KOPT-K1 (cell line): ENCODE data around the gene SRL.

Source experiments
- H3K27ac ChIP-seq: fragments of 200-600 bp; sonication (generic); 2 replicates; pipeline ENCODE4 v1.5.1; 2016; ENCODE audit warnings: antibody characterized with exemption, mild to moderate bottlenecking, low read depth, low read length; ENCODE audit not compliant: poor library complexity, severe bottlenecking
- H3K36me3 ChIP-seq: fragments of 200-600 bp; sonication (generic); 2 replicates; pipeline ENCODE4 v1.5.1; 2017; ENCODE audit warnings: antibody characterized with exemption, mild to moderate bottlenecking, low read length, moderate library complexity; ENCODE audit not compliant: insufficient read depth
- H3K9me3 ChIP-seq: fragments of 200-600 bp; sonication (generic); 2 replicates; pipeline ENCODE4 v1.5.1; 2017; ENCODE audit warnings: antibody characterized with exemption, low read length, mild to moderate bottlenecking; ENCODE audit not compliant: insufficient read depth, poor library complexity, severe bottlenecking

The SRL gene

GRCh38 chr16:4204521-4204920 lies 37.4 kb downstream of the SRL start:
- Histone ChIP-seq H3K36me3 (no peaks in the 10 kb centered on the region), H3K9me3 (no peaks in the 10 kb centered on the region), H3K27ac (no peak overlapping the region)

- Histone ChIP-seq H3K36me3 (no peaks in the 10 kb centered on the region), H3K9me3 (no peaks in the 10 kb centered on the region), H3K27ac (no peak overlapping the region)
These were observed 38.1 kb downstream of the SRL start for GRCh38 chr16:4203748-4204147.

- no peaks in the 10 kb centered on the region for H3K36me3 ChIP-seq
- no peak overlapping the region for H3K27ac ChIP-seq
- no peaks in the 10 kb centered on the region for H3K9me3 ChIP-seq
These were observed 39.1 kb downstream of the SRL start for GRCh38 chr16:4202615-4203345.

GRCh38 chr16:4200781-4201137 lies 41.1 kb downstream of the SRL start:
- no peaks in the 10 kb centered on the region for H3K9me3 ChIP-seq
- H3K36me3 ChIP-seq, result no peaks in the 10 kb centered on the region
- H3K27ac ChIP-seq, result no peak overlapping the region

GRCh38 chr16:4200000-4200780 lies 41.7 kb downstream of the SRL start:
- H3K27ac ChIP-seq, result no peak overlapping the region
- H3K9me3 ChIP-seq, result no peaks in the 10 kb centered on the region
- no peaks in the 10 kb centered on the region for H3K36me3 ChIP-seq

- H3K9me3 ChIP-seq, result no peaks in the 10 kb centered on the region
- no peak overlapping the region for H3K27ac ChIP-seq
- no peaks in the 10 kb centered on the region for H3K36me3 ChIP-seq
These were observed 43.1 kb downstream of the SRL start for GRCh38 chr16:4198816-4199215.

GRCh38 chr16:4194661-4195060 lies 47.2 kb downstream of the SRL start:
- Histone ChIP-seq H3K27ac (no peak overlapping the region), H3K9me3 (no peaks in the 10 kb centered on the region), H3K36me3 (no peaks in the 10 kb centered on the region)

- Histone ChIP-seq H3K9me3 (no peaks in the 10 kb centered on the region), H3K27ac (no peak overlapping the region), H3K36me3 (no peaks in the 10 kb centered on the region)
These were observed 48.0 kb downstream of the SRL start for GRCh38 chr16:4193920-4194319.

GRCh38 chr16:4192206-4192605 lies 49.7 kb downstream of the SRL start:
- H3K9me3 ChIP-seq, result no peaks in the 10 kb centered on the region
- H3K36me3 ChIP-seq, result no peaks in the 10 kb centered on the region
- no peak overlapping the region for H3K27ac ChIP-seq

GRCh38 chr16:4190712-4191333 lies 51.1 kb downstream of the SRL start:
- Histone ChIP-seq H3K27ac (no peak overlapping the region), H3K9me3 (no peaks in the 10 kb centered on the region)

GRCh38 chr16:4190086-4190485 lies 51.8 kb downstream of the SRL start:
- no peaks in the 10 kb centered on the region for H3K36me3 ChIP-seq
- no peaks in the 10 kb centered on the region for H3K9me3 ChIP-seq
- H3K27ac ChIP-seq, result no peak overlapping the region

More at GRCh38 chr16:4190712-4191333, 51.1 kb downstream of the SRL start:
- H3K36me3 ChIP-seq, result no peaks in the 10 kb centered on the region

GRCh38 chr16:4184038-4184702 lies 57.7 kb downstream of the SRL start:
- Histone ChIP-seq H3K36me3 (no peaks in the 10 kb centered on the region), H3K9me3 (no peaks in the 10 kb centered on the region), H3K27ac (no peak overlapping the region)

GRCh38 chr16:4183237-4184037 lies 58.4 kb downstream of the SRL start:
- no peaks in the 10 kb centered on the region for H3K9me3 ChIP-seq
- no peaks in the 10 kb centered on the region for H3K36me3 ChIP-seq
- no peak overlapping the region for H3K27ac ChIP-seq

GRCh38 chr16:4182581-4183236 lies 59.2 kb downstream of the SRL start:
- no peak overlapping the region for H3K27ac ChIP-seq
- no peaks in the 10 kb centered on the region for H3K36me3 ChIP-seq
- no peaks in the 10 kb centered on the region for H3K9me3 ChIP-seq
